Stimulated activated CD4-positive, alpha-beta T cell treated with anti-CD3 and anti-CD28 coated beads, Interleukin-2, amount 100 ng/mL, for 4 hours (primary cell): ENCODE measurements around the gene WNT3A.

Experiments used
- DNase-seq: peaks from one replicate; pipeline ENCODE4 v3.0.0-alpha.2; 2020; ENCODE audit warnings: low read depth

WNT3A gene

GRCh38 chr1:227999056-227999930 lies 7.5 kb upstream of the WNT3A start:
- peak; percentile 49 for DNase-seq

DNA sequence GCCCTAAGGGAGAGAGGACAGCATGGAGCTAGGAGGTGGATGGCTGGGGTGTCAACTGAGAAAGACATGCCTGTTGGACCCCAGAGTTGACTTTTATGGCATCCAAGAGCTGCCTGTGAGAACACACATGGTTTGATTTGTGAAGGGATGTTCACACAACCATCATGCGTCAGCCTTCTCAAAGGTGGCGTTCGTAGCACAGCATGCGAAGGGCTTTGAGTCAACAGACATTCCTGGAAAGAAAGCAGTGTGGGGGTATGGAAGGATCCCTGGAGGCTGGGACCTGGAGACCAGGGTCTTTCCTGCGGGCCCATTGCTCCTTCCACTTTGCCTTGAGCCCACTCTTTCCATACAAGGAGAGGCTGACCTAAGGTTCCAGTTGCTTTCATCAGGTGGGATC lies 6.4 kb upstream of the WNT3A start:
- no peak for DNase-seq

- DNase-seq = no peak
These were observed 5.8 kb upstream of the WNT3A start for GRCh38 chr1:228000836-228001563.

DNA sequence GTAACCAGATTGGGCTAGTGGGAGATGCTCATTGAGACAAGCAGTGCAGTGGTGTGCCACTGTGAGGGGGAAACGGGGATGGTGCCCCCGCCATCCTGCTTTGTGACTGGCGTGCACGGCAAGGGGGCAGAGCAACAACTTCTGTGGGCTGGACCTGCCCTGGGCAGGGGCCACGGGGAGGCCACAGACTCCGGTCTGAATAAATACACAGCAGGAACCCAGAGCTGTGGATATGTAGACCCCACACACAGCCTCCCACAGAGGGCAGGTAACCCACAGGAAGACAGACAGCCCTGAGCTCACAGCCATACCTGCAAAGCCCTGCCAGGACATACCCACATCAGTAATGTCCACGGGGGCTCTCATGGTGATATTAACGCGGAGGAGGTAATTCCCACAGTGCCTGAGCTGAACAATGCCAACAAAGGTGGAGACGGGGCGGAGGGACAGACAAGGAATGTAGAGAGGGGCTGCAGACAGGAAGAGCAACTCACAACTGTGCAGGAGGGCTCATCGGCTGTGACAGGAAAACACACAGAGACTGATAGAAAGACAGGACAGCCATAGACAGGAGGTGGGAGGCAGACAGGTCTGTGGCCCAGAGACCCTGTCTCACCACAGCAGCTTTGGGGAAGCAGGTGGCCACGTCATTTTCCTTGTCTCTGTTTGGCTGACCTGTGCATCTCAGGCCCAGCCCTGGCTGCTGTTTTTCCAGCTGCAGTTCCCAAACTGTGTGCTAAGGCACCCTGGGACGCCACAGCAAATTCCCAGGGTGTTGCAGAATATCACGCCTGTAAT lies 4.9 kb upstream of the WNT3A start:
- no peak for DNase-seq

DNA sequence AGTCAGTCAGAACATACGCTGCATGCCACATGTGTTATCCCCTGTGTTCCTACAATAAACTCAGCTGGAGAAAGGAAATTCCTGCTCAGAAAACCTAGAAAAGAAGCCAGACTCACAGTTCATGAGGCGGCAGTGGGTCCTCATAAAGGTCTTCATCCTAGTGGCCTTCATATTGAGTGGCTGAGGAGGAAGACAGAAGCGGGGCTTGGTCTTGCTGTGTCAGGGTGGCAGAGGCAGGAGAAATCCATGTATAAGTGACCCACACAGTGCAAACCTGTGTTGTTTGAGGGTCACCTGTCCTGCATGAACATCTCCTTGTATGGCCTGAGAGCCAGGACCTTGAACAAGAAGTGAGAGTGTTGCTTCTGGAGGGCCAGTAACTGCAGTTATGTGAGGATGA lies 4.0 kb upstream of the WNT3A start:
- no peak for DNase-seq

DNA sequence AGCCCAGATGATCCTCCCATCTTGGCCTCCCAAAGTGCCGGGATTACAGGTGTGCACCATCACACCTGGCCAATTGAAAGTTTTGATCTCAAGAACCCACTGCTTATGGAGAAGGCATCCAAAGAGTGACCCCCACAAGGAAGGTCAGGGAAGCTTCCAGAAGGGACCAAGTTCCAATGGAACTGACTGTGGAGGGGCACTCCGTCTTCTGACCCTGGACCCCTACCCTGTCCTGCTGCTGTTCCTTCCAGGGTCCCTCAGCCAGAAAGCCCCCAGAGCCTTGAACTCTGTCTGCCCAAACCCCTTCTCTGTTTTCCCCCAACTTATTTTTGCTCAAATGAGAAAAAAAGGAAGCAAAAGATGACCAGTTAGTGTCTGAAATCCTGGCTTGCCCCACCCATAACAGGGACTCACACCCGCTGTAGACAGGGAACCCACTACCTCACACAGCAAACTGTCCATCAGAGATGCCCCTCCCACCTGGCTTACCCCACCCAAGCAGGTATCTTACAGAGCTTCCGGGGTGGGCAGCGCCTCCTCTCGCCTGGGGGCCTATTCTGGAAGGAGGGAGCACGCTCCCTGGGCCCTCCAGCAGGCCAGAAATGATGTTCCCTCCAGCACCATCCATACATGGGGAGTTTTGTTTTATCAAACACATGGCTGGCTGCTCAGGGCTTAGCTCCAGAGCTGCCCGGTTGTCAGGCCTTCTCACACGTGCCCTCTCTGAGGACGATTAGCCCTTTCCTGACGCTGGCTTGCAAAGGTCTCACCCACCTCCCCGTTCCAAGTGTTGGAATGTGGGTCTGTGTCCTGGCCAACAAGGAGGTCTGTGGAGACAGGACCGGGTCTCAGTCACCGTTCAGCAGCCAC lies 3.1 kb upstream of the WNT3A start:
- DNase-seq = no peak

DNA sequence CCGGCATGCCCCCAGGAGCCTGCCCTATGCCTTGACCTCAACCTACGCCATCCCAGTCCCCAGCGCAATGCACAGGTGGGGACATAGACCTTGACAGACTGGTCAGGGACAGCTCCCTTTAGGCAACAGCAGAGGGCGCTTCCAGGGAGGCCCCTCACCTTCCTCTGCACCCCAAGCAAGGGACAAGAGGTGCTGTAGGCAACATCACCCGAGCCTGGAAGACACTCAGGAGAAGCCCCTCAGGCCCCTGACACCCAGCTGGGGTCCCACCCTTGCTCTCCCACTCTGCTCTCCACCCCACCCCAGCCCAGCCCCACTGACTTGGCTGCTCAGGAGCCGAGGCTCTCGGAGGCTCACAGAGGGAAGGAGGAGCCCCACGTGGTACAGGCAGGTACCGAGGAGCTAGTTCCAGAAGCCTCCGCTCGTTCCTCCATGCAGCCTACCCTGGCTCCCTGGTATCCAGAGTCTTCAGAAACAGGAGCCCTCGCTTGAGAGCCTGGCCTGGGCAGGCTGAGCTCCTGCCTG lies 2.4 kb upstream of the WNT3A start:
- no peak for DNase-seq

DNA sequence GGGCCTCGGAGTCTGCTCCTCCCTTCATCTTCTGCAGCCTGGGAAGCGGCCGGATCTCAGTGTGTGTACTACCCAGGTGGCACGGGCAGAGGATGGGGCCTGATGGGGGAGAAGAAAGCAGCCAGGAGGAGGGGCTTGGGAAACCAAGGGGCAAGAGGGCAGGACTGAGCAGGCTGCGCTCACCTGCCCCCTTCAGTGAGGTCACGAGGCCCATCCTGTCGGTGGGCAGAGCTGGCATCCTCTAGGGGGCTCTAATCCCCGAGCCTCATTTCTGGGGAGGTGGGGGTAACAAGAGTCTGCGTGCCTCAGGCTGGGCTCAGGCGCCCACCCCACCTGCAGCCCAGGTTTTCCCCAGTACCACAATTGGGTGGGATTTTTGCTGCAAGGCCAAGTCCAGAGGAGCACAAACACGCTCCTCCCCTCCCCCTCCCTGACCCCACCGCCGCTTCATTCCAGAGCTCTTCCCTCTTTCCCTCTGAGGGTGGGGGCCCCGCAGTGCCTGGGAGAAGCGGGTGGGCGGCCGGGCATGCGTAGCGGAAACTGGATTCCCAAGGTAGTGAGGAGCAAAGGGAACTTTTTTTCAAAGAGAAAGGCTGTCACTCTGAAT lies 1.8 kb upstream of the WNT3A start:
- no peak for DNase-seq

GRCh38 chr1:228005511-228006033 lies 1.2 kb upstream of the WNT3A start:
- DNase-seq = no peak

DNA sequence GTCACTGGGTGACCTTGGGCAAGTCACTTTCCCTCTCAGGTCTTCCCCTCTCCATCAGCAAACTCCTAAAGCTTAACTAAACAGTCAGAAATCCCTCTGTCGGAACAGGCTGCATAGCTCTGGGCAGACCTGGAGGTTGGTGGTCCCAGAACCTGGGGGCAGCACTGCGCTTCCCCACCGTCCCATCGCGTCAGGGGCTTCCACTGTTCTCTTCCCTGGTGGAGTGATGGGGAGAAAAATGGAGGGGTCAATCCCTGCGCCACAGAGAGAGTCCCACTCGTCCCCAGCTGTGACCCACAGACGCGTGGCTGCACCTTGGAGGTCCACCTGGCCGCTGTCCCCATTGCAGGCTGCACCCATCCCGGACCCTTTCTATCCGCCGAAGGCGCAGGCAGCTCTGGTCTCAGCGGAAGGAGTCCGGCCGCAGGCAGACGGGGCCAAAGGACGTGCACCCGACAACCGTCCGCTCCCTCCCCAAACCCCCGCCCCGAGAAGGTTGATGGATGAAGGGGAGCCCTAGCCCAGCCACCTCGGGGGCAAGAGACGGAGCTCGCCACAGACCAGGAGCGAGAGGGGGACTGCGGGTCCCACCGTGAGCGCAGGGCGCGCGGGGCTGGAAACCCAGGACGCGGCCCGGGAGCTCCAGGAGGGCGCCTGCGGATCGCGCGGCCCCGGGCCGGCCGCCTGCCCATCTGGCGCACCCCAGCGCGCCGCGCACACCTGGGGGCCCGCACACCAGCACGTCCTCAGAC lies 588 bp upstream of the WNT3A start:
- DNase-seq = no peak

- no peak for DNase-seq
These were observed 427 bp downstream of the WNT3A start for GRCh38 chr1:228007049-228007800.

DNA sequence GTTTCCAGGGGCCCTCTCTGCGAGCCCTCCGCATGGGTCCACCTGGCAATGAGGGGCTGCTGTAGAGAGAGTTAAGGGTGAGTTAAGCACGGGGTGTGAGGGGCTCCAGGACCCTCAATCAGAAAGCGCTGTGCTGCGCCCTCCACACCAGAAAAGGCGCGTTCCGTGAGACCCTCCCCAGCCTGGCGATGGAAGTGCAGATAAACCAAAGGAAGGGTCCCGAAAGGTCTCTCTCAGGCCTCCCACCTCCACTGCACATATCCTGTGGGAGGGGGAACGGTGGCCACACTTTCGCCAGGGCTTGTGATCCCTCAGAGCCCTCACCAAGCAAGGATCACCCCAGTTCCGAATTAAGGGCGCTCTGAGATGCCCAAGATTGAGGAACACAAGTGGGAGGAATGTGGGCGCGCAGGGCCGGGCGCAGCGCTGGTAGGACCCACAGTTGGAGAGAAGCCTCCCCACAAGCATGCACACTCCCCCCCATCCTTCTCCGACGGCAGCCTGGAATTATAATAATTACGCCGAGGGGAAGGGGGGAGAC lies 1.1 kb downstream of the WNT3A start:
- DNase-seq = no peak

GRCh38 chr1:228008391-228009115 lies 1.8 kb downstream of the WNT3A start:
- DNase-seq = no peak

DNA sequence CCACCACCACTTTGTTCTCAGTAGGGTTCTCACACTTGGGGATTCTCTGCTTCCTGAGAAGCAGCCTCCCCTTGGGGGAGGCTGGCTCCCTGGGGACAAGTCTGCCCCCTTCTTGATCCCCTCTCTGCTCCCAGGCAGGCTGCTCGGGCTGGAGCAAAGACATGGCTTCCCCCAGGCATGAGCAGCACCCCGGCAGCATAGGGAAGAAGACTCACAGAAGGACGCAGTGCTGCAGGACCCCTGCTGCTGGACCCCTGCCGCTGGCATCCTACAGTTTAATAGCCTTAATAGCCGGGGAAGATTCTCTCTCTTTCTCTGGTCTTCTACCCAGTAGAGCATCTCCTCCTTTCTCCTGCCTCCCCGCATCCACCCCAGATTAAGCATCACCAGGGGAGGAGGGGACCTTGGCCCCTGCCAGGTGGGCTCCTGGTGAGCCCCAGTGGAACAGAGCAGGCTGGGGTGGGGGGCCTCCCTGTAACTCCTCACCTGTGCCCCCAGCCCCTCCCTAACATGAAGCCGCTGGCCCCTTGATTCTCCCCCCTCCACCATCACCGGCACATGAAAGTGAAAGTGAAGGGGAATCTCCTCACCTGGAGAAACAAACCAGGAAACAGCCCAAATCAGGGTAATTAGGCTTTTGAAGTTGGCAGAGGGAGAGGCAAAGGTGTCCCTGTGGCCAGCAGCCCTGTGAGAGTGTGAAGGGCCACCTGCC lies 2.5 kb downstream of the WNT3A start:
- DNase-seq = no peak

DNA sequence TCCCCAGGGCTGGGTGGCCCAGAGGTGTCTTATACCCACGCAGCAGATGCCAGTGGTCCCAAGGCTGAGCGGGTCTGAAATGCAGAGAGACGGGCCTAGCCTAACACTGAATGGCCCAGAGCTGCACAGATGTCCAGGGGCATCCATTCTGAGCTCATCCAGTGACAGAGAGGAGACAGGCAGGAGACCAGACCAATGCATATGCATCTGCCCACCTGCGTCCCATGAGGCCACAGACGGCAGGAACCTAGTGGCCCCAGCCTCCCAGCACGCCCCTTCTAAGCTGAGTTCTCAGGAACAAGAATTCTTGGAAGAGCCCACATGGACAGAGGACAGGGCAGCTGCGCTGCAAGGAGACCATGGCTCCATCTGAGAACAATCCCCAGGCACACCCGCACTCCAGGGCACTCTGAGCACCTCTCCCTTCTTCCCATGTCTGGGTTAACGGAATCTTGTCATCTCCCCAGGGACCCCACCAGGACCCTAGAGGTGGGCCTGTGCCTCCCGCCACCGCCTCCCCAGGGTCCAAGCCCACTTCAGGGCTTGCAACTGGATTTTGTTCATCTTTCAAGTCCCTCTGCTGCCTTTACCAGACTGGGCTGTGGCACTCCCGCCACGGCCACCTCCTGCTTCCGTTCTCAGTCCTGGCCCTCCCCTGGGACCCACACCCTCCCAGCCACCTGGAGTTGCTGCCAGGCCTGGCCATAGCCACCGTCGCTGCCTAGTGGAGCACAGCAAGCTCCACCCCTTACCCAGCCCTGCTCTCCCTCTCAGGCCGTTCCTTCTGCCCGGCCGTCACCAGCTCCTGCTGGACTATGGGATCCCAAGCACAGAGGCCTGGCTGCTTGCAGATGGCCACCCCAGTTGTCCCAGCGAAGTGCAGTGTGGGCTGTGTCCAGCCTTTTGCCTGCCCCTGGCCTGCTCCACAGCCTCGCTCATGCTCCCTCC lies 3.3 kb downstream of the WNT3A start:
- DNase-seq = no peak

GRCh38 chr1:228010921-228011320 lies 4.1 kb downstream of the WNT3A start:
- no peak for DNase-seq
